HEK293T (cell line): ENCODE measurements around the gene GRIN2A.

Experiments
- BHLHE40 ChIP-seq: fragments of 450-650 bp; IDR thresholded peaks from 2 replicates; pipeline ENCODE4 v1.6.1; 2016; ENCODE audit warnings: mild to moderate bottlenecking, moderate library complexity, borderline replicate concordance
- CTBP1 ChIP-seq: fragments of 450-650 bp; IDR thresholded peaks from 2 replicates; pipeline ENCODE4 v1.6.1; 2016; ENCODE audit warnings: borderline replicate concordance
- FOXA1 ChIP-seq: fragments of 450-650 bp; IDR thresholded peaks from 2 replicates; pipeline ENCODE4 v1.6.1; 2016; ENCODE audit warnings: mild to moderate bottlenecking
- FOXK2 ChIP-seq: fragments of 450-650 bp; IDR thresholded peaks from 2 replicates; pipeline ENCODE4 v1.6.1; 2016; ENCODE audit warnings: mild to moderate bottlenecking
- FOXM1 ChIP-seq: fragments of 450-650 bp; IDR thresholded peaks from 2 replicates; pipeline ENCODE4 v1.6.1; 2017; ENCODE audit warnings: mild to moderate bottlenecking, borderline replicate concordance
- HDGF ChIP-seq: fragments of 450-650 bp; IDR thresholded peaks from 2 replicates; pipeline ENCODE4 v1.6.1; 2017; ENCODE audit warnings: antibody characterized with exemption, borderline replicate concordance
- L3MBTL2 ChIP-seq: fragments of 450-650 bp; conservative IDR thresholded peaks from 2 replicates; pipeline ENCODE4 v1.6.1; 2016; ENCODE audit warnings: mild to moderate bottlenecking
- LEF1 ChIP-seq: fragments of 450-650 bp; IDR thresholded peaks from 2 replicates; pipeline ENCODE4 v1.6.1; 2017; ENCODE audit warnings: mild to moderate bottlenecking, borderline replicate concordance
- NFRKB ChIP-seq: fragments of 450-650 bp; IDR thresholded peaks from 2 replicates; pipeline ENCODE4 v1.6.1; 2016; ENCODE audit warnings: mild to moderate bottlenecking, moderate library complexity
- SP1 ChIP-seq: fragments of 450-650 bp; IDR thresholded peaks from 2 replicates; pipeline ENCODE4 v1.6.1; 2017
- SUZ12 ChIP-seq: fragments of 450-650 bp; IDR thresholded peaks from 2 replicates; pipeline ENCODE4 v1.6.1; 2016; ENCODE audit warnings: mild to moderate bottlenecking
- TARDBP ChIP-seq: fragments of 450-650 bp; IDR thresholded peaks from 2 replicates; pipeline ENCODE4 v1.6.1; 2016
- ZNF384 ChIP-seq: fragments of 450-650 bp; IDR thresholded peaks from 2 replicates; pipeline ENCODE4 v1.6.1; 2016

- TF ChIP-seq FOXM1 (no peak), FOXK2 (no peak), FOXA1 (no peak), TARDBP (no peak), CTBP1 (no peak), BHLHE40 (no peak), HDGF (no peak), SUZ12 (no peak), SP1 (no peak), L3MBTL2 (no peak), ZNF384 (no peak), NFRKB (no peak), LEF1 (no peak)
Observed at GRCh38 chr16:10181196-10182162, 749 bp downstream of the GRIN2A start.
